DOHH2 (cell line): ENCODE measurements around the gene EPB42.

ENCODE experiments used
- H3F3A ChIP-seq: fragments of 200-600 bp; sonication (generic), shearing (Covaris generic); 2 replicates; pipeline ENCODE4 v1.6.0; 2016; ENCODE audit warnings: antibody characterized with exemption, mild to moderate bottlenecking; ENCODE audit not compliant: control insufficient read depth, insufficient read depth
- H3K27ac ChIP-seq: fragments of 200-600 bp; sonication (generic); 2 replicates; pipeline ENCODE4 v1.5.1; 2014; ENCODE audit warnings: low read depth, mild to moderate bottlenecking, low read length, moderate library complexity
- H3K27me3 ChIP-seq: fragments of 200-600 bp; sonication (generic); 2 replicates; pipeline ENCODE4 v1.6.1; 2014; ENCODE audit warnings: mild to moderate bottlenecking, low read length, mixed read lengths; ENCODE audit not compliant: control insufficient read depth
- H3K36me3 ChIP-seq: fragments of 200-600 bp; sonication (generic); 2 replicates; pipeline ENCODE4 v1.6.1; 2014; ENCODE audit warnings: mild to moderate bottlenecking, low read length, moderate library complexity, mixed read lengths; ENCODE audit not compliant: control insufficient read depth
- H3K4me1 ChIP-seq: fragments of 200-600 bp; sonication (generic); 2 replicates; pipeline ENCODE4 v1.6.1; 2014; ENCODE audit warnings: mild to moderate bottlenecking, low read length, mixed read lengths; ENCODE audit not compliant: control insufficient read depth
- H3K4me2 ChIP-seq: fragments of 200-600 bp; sonication (generic); 2 replicates; pipeline ENCODE4 v1.6.0; 2014; ENCODE audit warnings: mild to moderate bottlenecking, low read length, moderate library complexity
- H3K4me3 ChIP-seq: fragments of 200-600 bp; sonication (generic); 2 replicates; pipeline ENCODE4 v1.5.1; 2014; ENCODE audit warnings: mild to moderate bottlenecking, low read length, mixed read lengths
- H3K79me2 ChIP-seq: fragments of 200-600 bp; sonication (generic); 2 replicates; pipeline ENCODE4 v1.6.1; 2014; ENCODE audit warnings: mild to moderate bottlenecking, low read length, mixed read lengths; ENCODE audit not compliant: control insufficient read depth
- H3K9me2 ChIP-seq: fragments of 200-600 bp; sonication (generic); replicated peaks from 2 replicates; pipeline ENCODE4 v1.6.1; 2014; ENCODE audit warnings: mild to moderate bottlenecking, low read length, mixed read lengths; ENCODE audit not compliant: control insufficient read depth
- H3K9me3 ChIP-seq: fragments of 200-600 bp; sonication (generic); 2 replicates; pipeline ENCODE4 v1.6.1; 2014; ENCODE audit warnings: antibody characterized with exemption, low read length, mixed read lengths; ENCODE audit not compliant: control insufficient read depth, insufficient read depth
- H4K20me1 ChIP-seq: fragments of 200-600 bp; sonication (generic); 2 replicates; pipeline ENCODE4 v1.6.0; 2014; ENCODE audit warnings: low read depth, mild to moderate bottlenecking, antibody characterized with exemption, low read length, moderate library complexity; ENCODE audit not compliant: control insufficient read depth, insufficient read depth
- CTCF ChIP-seq: fragments of 200-600 bp; sonication (generic); IDR thresholded peaks from one replicate; pipeline ENCODE4 v1.5.1; 2014; ENCODE audit warnings: antibody characterized with exemption, mild to moderate bottlenecking, low read depth, low read length; ENCODE audit not compliant: poor library complexity, severe bottlenecking
- EZH2phosphoT487 ChIP-seq: fragments of 200-600 bp; sonication (generic); IDR thresholded peaks from 2 replicates; pipeline ENCODE4 v1.6.1; 2017; ENCODE audit warnings: borderline replicate concordance, mild to moderate bottlenecking, antibody characterized with exemption, low read length, moderate library complexity, mixed read lengths

EPB42 gene

GRCh38 chr15:43210807-43211206 is 10.0 kb downstream of the EPB42 start:
- no peak overlapping the region for H3K4me3 ChIP-seq
- 0 out of 2 replicates have a peak, but pooled peaks cover 7% of the 10 kb centered on the region for H3K27me3 ChIP-seq
- TF ChIP-seq CTCF (no peak), EZH2phosphoT487 (no peak)
- no peak overlapping the region for H3K4me2 ChIP-seq
- no peaks in the 10 kb centered on the region for H4K20me1 ChIP-seq
- H3F3A ChIP-seq = no peaks in the 10 kb centered on the region
- H3K79me2 ChIP-seq = no peaks in the 10 kb centered on the region
- H3K4me1 ChIP-seq = no peaks in the 10 kb centered on the region
- H3K27ac ChIP-seq = no peak overlapping the region
- no peaks in the 10 kb centered on the region for H3K36me3 ChIP-seq
- no peaks in the 10 kb centered on the region for H3K9me3 ChIP-seq
- no peaks in the 10 kb centered on the region for H3K9me2 ChIP-seq

GRCh38 chr15:43210172-43210745 is 10.6 kb downstream of the EPB42 start:
- 0 out of 2 replicates have a peak, but pooled peaks cover 7% of the 10 kb centered on the region for H3K27me3 ChIP-seq
- H3K79me2 ChIP-seq = no peaks in the 10 kb centered on the region
- H3K27ac ChIP-seq = no peak overlapping the region
- no peak overlapping the region for H3K4me3 ChIP-seq
- H4K20me1 ChIP-seq = no peaks in the 10 kb centered on the region
- no peaks in the 10 kb centered on the region for H3K36me3 ChIP-seq
- TF ChIP-seq EZH2phosphoT487 = no peak
- H3K4me1 ChIP-seq = no peaks in the 10 kb centered on the region
- no peaks in the 10 kb centered on the region for H3K9me2 ChIP-seq
- H3K4me2 ChIP-seq = no peak overlapping the region
- H3F3A ChIP-seq = no peaks in the 10 kb centered on the region
- H3K9me3 ChIP-seq = no peaks in the 10 kb centered on the region

- H3K27me3 ChIP-seq = 0 out of 2 replicates have a peak, but pooled peaks cover 7% of the 10 kb centered on the region
- no peaks in the 10 kb centered on the region for H3K4me1 ChIP-seq
- H3K27ac ChIP-seq = no peak overlapping the region
- H3K4me2 ChIP-seq = no peak overlapping the region
- no peaks in the 10 kb centered on the region for H3K36me3 ChIP-seq
- H3K9me3 ChIP-seq = no peaks in the 10 kb centered on the region
- H4K20me1 ChIP-seq = no peaks in the 10 kb centered on the region
- H3K9me2 ChIP-seq = no peaks in the 10 kb centered on the region
- TF ChIP-seq EZH2phosphoT487 (no peak), CTCF (no peak)
- H3K79me2 ChIP-seq = no peaks in the 10 kb centered on the region
- no peak overlapping the region for H3K4me3 ChIP-seq
- no peaks in the 10 kb centered on the region for H3F3A ChIP-seq
These were observed 11.6 kb downstream of the EPB42 start for GRCh38 chr15:43209059-43209824.
